ENCODE data around the gene TFG. TPM values are rescaled to one million over a fixed set of nuclear protein-coding genes. Genes with fewer than 3 reads are reported as not detected.

Gene TFG
- total RNA-seq, 1 experiment from 2014 or later, result 68.2 TPM

DNA sequence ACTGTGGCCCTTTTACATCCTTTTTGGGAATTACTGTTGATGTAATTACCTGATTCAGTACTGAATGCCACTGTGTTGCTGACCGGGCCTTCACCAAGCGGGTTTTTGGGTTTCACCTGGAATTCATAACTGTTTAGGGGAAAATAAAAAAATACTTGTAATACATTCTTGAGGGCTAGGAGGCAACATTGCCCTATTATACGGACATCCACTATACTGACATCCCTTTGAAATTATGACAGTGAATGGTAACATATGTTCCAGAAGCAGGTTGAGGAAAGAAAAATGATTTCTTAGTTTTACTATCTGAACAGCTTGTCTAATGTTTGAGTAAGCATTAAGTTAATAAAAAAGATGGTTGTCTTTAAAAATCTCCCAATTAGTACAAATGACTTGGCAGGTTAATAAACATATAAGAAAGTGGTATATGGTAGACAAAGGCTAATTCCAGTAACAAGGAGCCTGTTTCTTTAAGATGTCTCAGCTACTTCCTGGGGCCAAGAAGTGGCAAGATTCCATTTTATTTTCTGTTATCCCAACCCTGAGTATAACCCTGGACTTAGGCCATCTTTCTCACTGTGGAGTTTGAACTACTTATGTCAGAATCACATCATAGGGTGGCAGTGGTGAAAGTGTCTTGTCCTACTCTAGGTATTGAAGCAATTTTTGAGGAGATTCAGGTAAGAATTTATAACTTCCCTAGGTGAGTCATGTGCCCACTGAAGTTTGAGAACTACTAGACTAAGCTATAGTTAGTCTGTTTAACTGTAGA, 45.5 kb downstream of the TFG start:
- no peak for DNase-seq (ENCODE audit: low spot score)

DNA sequence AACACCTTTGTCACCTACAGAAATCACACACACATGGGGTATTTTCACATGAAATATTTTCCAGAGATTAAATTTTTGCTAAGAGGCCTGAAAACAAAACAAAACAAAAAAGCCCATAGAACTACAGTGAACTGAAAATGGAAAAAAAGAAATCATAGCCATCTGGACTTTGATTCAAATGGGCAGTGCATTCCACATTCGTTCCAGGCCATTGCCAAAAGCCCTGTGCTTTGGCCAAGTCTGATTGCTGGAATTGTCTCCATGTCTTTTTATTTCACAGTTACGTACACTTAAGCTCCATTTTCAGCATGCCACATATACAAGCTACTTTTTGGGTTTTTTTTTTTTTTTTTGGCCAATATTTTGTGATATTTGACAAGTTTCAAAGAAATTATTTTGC, 47.1 kb downstream of the TFG start:
- DNase-seq (ENCODE audit: low spot score), result no peak

DNA sequence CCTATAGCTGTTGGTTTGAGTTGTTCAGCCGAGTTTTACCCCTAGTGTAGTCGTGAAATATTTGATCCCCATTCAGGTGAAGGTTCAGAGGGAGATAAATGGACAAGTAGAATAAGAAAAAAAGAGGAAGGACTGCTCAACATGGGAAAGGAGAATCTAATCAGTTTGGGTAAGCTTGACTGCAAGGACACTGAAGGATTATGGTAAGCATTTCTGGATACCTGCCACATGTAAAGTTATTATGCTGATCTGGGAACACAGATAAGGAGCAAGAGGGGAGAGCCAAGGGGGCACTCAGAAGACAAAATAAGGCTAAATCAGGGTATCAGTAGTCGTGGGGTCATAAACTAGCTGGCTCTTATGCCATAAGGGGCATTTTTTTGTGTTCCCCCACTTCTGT, 49.9 kb downstream of the TFG start:
- DNase-seq (ENCODE audit: low spot score), result no peak

DNA sequence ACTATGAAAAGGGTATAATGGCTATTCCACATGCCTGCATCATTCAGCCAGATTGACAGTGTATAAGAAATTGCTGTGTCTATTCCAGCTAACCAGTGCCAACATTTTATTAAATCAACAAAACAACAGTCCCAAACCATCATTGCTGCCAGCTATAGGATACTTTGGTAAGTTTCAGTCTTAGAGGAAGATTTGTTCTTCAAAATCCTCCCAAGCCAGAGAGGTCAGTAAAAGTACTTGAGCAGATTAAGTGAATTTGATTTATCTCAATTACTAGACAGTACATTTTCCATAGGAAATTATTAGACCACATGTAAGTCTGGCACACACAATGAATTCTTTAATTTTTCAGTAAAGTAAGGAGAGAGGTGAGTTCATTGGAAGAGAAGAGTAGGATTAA, 50.7 kb downstream of the TFG start:
- no peak for DNase-seq (ENCODE audit: low spot score)

DNA sequence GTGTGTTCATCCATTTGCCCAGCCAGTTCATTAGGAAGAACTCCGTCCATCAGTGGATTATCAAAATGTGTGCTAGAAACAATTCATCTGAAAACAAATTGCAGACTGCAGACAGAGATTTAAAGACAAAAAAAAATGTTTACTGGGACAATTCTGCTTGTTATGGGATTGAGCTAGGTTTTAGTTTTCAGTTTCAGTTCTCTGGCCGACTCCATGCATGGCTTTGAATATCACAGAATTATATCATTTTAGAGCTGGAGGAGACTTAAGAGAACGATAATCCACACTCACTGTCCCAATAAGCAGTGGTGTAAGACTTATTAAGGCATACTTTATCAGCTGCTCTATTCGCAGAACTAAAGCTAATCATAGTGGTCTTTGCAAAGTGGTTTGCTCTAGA, 51.1 kb downstream of the TFG start:
- no peak for DNase-seq (ENCODE audit: low spot score)

DNA sequence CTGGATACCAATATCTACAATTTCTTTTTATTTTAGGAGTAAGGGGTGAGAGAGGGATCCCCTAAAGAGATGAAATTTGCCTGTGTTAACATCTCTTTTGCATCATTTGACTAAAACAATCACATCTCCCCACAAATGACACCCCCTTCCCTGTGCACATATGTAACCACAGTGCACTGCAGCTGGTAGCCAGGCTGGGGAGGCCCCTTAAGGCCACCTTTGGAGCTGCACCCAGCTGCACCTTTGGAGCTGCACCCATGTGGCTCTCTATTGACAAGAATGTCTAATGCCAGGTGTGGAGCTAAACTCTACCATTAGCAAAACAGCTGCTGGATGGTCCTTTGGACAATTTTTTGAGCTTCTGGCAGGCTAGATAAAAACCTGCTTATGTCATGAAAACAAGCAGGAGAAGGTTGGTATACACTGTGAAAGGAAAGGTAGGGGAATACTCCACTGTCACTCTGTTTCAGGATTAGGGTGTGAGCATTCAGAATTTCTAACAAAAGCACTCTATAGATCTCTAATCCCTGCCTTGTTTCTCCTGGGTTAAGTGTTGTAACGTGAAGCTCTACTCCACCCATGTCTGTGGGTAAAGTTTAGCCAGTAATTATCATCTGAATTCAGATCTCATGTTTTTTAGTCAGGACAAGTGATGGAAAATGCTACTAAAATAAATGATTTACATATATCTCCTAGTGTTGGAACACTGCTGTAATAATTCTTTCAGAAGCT, 52.1 kb downstream of the TFG start:
- DNase-seq (ENCODE audit: low spot score), result peak; percentile 59

DNA sequence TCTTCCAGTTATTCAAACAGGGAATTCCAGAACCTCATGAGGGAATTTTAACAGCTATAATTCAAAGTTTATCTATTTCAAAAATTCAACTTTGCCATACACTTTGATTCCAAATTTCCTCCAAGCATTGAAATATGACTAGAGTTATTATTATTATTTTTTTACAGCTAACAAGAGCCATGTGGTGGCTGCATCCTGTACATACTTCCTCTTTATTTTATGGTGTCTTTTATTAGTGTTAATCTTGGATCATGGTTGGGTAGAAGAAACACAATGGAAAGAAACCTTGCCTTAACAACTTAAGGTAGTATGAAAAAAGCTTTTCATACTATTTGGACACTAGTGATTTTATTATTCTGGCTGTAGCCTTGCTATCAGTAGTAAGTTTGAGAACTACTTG, 52.7 kb downstream of the TFG start:
- no peak for DNase-seq (ENCODE audit: low spot score)

DNA sequence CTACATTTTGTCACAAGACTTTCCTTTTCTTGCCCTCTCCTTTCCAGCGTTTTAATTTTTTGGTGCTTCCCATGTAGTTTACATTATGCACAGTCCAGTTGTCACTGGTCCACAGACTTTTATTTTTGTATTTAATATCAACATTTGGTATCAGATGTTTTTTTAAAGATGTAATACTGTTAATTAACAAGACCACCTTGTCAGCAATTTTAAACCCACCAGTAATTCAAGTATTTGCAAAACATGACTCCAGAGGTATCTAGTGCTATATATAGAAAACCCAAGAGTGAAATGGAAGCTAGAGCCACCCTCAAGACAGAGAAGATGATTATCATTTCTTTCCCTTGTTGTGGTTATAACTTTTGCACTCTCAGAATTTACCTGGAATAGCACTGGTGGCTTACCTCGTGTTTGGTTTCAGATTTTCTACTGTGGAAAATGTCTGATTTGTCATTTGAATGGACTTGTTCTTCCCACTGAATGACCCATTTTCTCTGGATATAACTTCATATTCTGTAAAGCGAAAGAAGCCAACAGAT, 56.2 kb downstream of the TFG start:
- no peak for DNase-seq (ENCODE audit: low spot score)

DNA sequence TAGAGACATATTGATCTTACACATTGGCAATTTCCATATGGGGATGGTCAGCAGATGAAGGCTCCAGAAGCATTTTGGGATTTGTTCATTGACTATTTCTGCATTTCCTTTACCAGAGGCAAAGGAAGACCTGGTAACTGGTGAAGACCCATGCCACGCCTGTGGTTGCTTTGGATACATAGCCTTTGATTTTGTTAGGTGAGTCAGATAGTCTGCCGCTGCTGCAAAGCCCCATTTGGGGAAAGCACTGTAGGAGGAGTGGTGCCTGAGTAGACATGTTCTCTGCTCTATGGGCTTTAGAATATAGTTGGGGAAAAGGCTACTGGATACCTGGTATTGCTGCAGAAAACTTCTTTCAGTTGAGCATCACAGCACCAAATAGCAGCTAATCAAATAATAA, 56.8 kb downstream of the TFG start:
- DNase-seq (ENCODE audit: low spot score), result no peak

DNA sequence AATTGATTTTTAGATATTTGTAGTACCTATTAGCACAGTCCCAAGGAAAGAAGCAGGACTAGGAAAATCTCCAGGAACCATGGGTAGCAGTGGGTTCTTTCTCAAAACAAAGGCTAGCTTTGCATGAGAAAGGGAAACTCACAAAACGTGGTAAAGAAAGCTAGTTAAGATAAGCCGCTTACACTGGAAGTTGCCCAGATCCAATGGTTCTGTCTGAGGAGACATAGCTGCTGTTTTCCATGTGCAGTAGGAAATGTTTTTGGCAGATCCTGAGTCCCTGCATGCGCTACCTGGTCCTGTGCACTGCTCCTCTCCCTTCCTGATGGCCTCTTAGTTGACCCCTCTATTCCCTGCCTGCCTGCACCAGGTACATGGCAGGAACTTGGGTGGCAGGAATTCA, 60.4 kb downstream of the TFG start:
- DNase-seq (ENCODE audit: low spot score), result no peak

DNA sequence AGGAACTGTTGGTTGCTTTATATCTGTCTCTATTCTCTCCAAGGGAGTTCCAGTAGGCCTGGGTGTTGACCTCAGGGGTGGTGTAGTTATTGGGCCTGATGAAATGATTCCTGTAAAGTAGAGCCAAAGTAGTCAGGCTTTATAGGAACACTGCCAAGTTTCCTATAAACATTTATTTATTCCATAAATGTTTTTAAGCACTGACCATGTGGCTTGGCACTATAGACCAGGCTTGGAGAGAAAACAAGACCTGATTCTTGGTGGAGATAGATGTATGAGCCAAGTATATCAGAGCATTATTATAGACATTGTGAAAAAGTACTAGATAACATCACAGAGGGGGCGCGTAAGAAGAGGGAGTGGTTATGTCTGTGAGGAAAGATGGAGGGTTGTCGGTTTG, 65.9 kb downstream of the TFG start:
- no peak for DNase-seq (ENCODE audit: low spot score)

DNA sequence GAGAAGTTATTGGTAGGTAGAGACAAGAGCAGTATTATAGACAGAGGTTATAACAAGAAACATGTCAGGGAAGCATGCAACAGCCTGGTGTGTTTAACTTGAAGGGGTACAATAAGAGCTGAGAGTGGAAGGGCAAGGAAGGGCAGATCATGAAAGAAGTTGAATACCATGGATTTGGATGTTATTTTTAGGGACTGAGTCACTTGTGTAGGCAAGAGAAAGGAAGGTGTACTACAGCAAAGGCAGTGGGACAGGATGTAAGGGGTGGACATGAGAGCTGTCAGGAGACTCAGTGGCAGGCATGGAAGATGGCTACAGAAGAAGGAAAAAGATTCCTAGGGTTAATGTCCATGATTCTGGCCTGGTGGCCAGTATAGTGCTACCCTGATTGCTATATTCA, 66.4 kb downstream of the TFG start:
- DNase-seq (ENCODE audit: low spot score), result no peak

DNA sequence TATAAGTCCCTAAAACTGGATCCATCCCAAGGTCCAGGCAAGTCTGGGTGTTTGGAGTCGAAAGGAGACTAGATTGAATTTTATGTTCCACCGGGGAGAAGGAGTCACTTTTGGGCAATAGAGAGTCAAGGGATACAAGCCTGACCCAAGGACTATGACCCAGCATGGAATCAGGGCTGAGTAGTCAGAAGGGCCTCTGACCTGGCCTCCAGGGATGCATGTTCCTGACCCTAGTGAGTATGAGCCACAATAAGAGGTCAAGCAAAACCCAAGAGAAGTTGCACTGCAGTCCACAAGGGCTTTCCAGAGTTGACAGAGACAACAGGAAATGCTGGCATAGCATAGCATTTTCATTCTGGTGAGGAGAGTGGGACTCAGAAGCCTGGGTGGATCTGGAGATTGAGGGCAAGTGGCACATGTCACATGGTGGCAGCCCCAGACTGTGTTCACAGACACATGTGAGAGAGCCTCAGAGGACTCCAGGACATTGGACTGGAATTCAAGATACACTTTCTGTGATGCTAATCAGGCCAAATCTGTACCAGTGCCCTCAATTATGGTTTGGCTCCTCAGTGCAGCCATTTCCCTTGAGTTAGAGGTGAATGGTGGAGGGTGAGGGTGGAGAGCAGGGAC, 66.9 kb downstream of the TFG start:
- DNase-seq (ENCODE audit: low spot score), result no peak

DNA sequence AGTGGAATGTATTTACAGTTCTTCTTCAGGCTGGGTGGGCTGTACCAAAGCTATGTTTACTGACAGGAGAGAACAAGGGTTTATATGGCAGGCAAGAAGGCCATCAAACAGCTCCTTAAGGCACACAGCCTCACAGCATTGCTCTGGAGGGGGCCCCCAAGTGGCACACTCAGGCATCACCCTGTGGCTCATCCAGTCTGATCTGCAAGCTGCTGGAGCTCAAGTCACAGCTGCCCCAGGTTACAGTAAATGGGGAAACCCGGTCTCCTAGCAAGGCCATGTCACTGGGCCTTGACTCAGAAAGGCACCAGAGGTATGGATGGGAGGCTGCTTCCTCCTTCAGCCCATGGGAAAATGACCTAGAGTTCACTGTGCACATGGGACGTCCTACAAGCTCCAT, 67.5 kb downstream of the TFG start:
- DNase-seq (ENCODE audit: low spot score), result no peak

DNA sequence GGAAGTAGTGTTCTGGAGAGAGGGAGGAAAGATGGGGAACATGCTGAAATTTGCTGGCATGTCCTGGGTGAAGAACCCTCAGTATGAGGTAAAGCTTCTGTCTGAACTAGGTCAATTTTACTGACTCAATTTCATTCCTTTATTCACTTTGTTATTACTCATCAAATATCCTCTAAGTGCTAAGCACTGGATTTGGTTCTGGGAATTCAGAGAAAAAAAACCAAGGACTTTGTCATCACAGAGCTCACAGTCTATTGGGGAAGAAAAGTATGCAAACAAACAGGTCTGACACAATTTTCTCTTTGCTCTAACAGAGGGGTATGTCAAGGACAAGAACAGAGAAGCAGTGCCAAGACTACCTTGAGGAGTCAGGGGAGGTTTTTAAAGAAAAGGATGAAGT, 68.0 kb downstream of the TFG start:
- no peak for DNase-seq (ENCODE audit: low spot score)

DNA sequence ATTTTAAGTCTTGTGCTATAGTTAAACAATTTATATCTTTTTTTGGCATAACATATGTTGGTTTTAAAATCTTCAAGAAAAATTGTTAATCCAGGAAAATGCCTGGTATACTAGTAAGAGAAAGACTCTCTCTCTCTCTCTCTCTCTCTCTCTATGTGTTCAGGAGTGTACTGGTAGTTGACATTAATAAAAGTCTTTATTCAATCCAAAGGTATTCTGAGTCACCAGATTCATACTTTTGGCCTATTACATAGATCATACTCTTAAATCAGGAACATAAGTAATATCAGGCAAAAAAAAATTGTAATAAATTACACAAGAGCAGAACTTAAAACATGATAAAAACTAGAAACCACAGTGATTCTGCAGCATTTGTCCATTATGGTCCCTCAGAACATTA, 70.2 kb downstream of the TFG start:
- no peak for DNase-seq (ENCODE audit: low spot score)

DNA sequence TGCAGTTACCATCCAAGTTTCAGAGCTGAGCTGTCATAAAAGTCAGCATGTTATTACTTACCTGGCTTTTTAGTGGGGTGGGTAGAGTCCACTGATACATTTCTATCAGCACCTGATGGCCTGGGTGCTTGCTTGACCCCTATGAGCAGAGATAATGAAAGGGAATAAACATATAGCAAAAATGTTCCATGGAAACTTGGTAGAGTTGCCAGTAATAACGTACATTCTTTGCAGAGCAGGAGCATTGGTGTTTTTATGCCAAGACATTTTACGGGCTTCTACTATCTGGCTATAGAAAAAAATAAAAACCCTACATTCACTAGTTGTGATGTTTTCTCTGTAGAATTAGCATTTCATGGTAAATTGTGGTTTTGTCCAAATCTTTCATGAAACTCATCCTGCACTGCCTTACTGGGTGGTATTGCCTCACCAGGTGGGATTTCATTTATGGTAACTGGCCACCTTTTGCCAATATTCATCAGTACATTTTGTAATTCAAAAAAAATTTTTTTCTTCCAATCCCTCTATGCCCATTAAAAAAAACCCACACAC, 70.9 kb downstream of the TFG start:
- DNase-seq (ENCODE audit: low spot score), result no peak

DNA sequence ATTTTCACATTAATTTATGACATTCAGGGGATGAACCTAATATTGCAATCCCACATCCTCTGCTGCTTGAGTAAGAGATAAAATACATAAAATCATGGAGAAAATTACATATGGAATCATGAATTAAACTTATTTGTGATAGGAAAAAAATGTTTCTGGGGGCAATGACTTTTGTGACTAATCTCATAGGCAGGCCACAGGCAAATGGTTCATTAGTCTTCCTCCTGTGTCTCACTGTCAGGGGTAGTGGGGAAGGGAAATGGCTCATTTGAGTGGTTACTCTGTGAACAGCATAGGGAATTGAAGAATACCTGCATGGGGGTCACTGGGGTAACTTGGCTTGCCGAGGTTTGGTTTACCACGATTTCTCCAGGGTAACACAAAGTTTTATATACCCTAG, 72.0 kb downstream of the TFG start:
- no peak for DNase-seq (ENCODE audit: low spot score)

DNA sequence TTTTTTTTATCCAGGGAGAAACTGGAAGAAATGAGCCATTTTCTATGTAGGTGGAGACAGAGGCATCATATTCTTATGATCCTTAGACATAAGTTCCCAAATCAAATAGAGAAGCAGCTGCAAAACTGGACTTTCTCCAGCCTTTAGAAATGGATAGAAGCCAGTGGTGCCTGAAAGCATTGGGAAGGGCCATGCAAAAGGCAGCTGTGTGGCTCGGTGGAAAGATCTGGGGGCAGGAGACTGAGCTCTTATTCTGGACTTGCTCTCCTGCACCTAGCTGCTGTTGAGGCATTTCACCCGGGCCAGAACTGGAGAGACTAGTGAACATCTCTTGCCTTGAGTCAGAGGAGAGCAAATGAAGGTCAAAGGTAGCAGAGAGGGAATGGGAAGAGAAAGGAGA, 73.1 kb downstream of the TFG start:
- no peak for DNase-seq (ENCODE audit: low spot score)

DNA sequence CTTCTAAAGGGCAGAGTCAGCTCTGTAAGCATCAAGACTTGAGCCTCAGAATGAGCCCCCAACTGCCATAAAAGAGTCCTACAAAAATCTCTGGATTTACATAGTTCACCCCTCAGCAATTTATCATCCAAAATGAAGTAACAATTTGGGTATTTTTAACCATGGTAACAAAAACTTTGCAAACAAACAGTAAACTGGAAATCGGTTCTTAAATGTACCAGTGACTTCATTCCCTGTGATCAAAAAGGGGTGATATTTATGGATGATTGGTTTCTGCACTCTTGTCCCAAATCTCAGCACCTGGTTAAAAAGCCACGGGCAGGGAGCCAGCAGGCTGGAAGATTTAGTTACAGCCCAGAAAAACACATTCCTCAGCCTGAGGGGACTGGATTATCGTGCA, 73.6 kb downstream of the TFG start:
- DNase-seq (ENCODE audit: low spot score), result no peak

DNA sequence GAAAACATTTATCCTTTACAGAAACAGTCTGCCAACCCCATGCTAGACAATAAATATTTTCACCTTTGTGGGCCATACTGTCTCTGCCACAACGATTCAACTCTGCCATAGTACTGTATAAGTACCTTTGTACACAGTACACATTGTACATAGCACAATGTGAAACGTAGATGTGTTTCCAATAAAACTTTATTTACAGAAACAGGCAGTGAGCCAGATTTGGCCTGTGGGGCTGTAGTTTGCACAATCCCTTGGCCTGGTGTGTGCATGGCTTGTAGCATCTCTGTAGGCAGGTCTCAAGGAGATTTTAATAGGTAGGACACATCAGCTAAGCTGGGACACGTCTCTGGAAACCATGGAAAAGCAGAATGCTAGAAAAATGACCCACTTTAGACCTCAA, 74.3 kb downstream of the TFG start:
- no peak for DNase-seq (ENCODE audit: low spot score)

DNA sequence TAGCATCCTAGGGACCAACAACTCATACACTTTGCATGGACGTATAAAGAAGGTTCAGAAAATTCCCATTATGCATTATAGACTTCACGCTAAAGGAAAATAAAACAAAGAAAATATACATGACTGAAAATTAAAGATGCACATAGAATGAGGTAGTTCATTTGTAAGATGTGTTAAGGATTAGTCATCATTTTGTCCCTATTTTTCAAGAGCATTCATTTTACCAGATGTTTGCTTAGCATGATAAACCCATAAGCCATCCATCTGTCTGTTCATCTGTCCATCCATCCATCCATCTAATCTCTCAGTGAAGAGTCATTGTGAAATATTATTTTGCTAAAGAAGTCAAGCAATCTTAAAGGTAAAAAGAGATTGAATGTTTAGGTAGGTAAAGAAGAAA, 80.3 kb downstream of the TFG start:
- DNase-seq (ENCODE audit: low spot score), result no peak

Data from HT-29 (cell line).